Breast epithelium (tissue), 3 donors: Measurements from ENCODE around the gene CCDC152.

Experiments
- CTCF ChIP-seq, 3 donors: fragments of 450-650 bp; IDR thresholded peaks; one replicate each; pipeline ENCODE4 v1.5.1; 2016 to 2017; ENCODE audit warnings: antibody characterized with exemption in 3 of 3, mild to moderate bottlenecking in 3 of 3, moderate library complexity in 3 of 3
- POLR2A ChIP-seq: fragments of 450-650 bp; IDR thresholded peaks from one replicate; pipeline ENCODE4 v1.6.1; 2016; ENCODE audit warnings: antibody characterized with exemption, mild to moderate bottlenecking, moderate library complexity

- TF ChIP-seq CTCF (IDR thresholded peaks at IDR 0.05) (no peak), POLR2A (no peak)
Observed at GRCh38 chr5:42848545-42848944, 91.9 kb downstream of the CCDC152 start.
